GM18870 (cell line): ENCODE results near the gene VWCE.
"Not testable (repeated sequence)": the region's sequence is repeated elsewhere in the genome, so short reads cannot be mapped to it uniquely, and the experiment has no call there.

Experiments used
- ATAC-seq: cut with Tn5 transposase; IDR thresholded peaks from one replicate; pipeline ENCODE4 v1.9.1; 2021; ENCODE audit warnings: moderate library complexity; ENCODE audit not compliant: unreplicated experiment

Gene VWCE

DNA sequence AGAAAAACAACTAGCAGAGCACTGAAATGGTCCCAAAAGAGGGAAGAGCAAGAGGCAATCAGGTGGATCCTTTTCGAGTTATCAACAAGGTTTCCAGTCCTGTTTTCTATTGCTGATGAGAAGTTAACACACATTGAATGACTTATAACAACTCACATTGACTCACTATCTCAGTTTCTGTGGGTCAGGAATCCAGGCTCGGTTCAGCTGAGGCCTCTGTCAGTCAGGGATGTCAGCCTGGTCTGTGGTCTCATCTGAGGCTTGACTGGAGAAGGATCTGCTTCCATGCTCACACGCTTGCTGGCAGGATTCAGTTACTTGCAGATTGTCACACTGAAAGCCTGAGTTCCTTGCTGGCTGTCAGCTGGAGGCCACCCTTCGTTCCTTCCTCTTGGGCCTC is 76.8 kb downstream of the VWCE start:
- not testable (repeated sequence) for ATAC-seq

- ATAC-seq: not testable (repeated sequence)
These were observed 81.3 kb downstream of the VWCE start for GRCh38 chr11:61213711-61214324.

DNA sequence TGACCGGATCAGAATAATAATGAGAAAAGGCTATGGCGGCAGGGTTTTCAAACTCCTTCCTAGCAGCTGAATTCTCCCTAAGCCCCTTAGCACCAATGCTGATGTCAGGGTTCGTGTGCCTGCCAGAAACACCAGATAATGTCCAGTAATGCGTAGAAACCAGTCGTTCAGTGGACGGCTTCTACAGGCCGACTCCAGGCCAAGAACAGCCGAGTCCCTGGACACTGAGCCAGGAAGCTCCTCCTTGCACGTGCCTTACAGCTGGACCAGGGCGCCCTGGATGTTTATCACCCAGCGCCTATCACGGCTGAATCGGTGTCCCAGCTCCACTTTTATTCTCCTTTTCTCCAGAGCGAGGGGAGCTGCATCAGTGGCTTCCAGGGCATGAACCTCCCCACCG is 82.9 kb downstream of the VWCE start:
- ATAC-seq: not testable (repeated sequence)

DNA sequence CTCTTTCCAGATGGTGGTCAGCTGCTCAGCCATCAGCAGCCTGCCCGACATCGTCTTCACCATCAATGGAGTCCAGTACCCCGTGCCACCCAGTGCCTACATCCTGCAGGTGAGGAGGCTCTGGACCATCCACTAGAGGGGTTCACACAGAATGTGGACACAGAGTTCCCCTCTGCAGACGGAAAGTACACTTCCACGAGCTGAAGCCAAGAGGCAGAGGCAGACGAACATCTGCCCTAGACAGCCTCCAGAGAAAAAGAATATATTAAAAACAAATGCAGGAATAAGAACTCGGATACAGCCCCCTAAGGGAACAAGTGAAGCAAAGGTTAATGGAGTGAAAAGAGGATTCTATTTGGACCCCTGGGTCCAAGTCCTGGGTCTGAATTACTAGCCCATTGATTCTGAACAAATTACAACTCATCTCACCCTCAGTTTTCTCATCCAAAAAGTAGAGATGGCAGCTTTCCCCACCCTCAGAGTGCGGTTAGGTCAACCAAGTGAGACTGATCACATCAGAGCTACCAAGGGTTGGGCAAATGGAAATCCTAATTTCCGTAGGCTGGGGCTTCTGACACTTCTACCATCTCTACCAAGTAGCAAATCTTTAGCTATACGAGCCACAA is 83.7 kb downstream of the VWCE start:
- ATAC-seq: not testable (repeated sequence)

- not testable (repeated sequence) for ATAC-seq
These were observed 84.5 kb downstream of the VWCE start for GRCh38 chr11:61210629-61211028.
